Activated T-cell treated with anti-CD3 and anti-CD28 coated beads, Interleukin-2, amount 50 U/mL, for 4 hours (primary cell): ENCODE results near the gene PXDN. TPM values are rescaled to one million over a fixed set of nuclear protein-coding genes. Genes with fewer than 3 reads are reported as not detected.
A peak's percentile ranks its signal among the peaks of the same experiment; 100 is the strongest.

Source experiments
- ATAC-seq, 2 donors: fragments of 200-7000 bp; cut with Tn5 transposase; one replicate each; pipeline ENCODE4 v1.10.0; 2021
- DNase-seq: peaks from one replicate; pipeline ENCODE4 v3.0.0-alpha.2; 2020
- H3K27me3 Mint-ChIP-seq: one replicate; pipeline ENCODE4 v1.8.0; 2021; ENCODE audit warnings: low read depth, mixed read lengths
- H3K36me3 Mint-ChIP-seq: one replicate; pipeline ENCODE4 v1.8.0; 2022; ENCODE audit warnings: mixed read lengths; ENCODE audit not compliant: insufficient read depth
- H3K4me1 Mint-ChIP-seq: one replicate; pipeline ENCODE4 v1.8.0; 2021; ENCODE audit warnings: low read depth, mixed read lengths
- H3K4me3 Mint-ChIP-seq: one replicate; pipeline ENCODE4 v1.8.0; 2021; ENCODE audit warnings: mild to moderate bottlenecking, moderate library complexity, mixed read lengths
- H3K9me3 Mint-ChIP-seq: one replicate; pipeline ENCODE4 v1.8.0; 2021; ENCODE audit warnings: mixed read lengths
- total RNA-seq, 3 donors: library from RNA; stranded (reverse); gene quantifications; one replicate each; pipeline ENCODE4 v1.2.1, GENCODE V29; 2021

Gene PXDN
- total RNA-seq = 1 to 10 TPM in 2 of 3 donors, under 1 TPM in 1; 0.76 to 1.2 (median 1.2) TPM

- no peaks in the 10 kb centered on the region for H3K9me3 Mint-ChIP-seq
- H3K4me3 Mint-ChIP-seq = peak within 1 kb of the TSS; percentile 54
- DNase-seq = no peak
- H3K36me3 Mint-ChIP-seq = no peaks in the 10 kb centered on the region
- H3K4me1 Mint-ChIP-seq = peaks cover 10% of the 10 kb centered on the region
- peaks cover 43% of the 10 kb centered on the region for H3K27me3 Mint-ChIP-seq
- ATAC-seq = peak; percentile 14 to 35
Observed at GRCh38 chr2:1744446-1745170, at the start of gene PXDN. Gene PXDN (minus strand): TSS chr2:1744515. CDS start chr2:1744455, 60 bp downstream.

GRCh38 chr2:1793868-1794445 is 49.6 kb upstream of the PXDN start:
- no peak for DNase-seq
- no peaks in the 10 kb centered on the region for H3K36me3 Mint-ChIP-seq
- H3K9me3 Mint-ChIP-seq = no peaks in the 10 kb centered on the region
- no peak overlapping the region for H3K4me3 Mint-ChIP-seq
- peaks cover 8% of the 10 kb centered on the region for H3K27me3 Mint-ChIP-seq
- peaks cover 8% of the 10 kb centered on the region for H3K4me1 Mint-ChIP-seq
- ATAC-seq = no peak

- Mint-ChIP-seq H3K4me3 (no peak overlapping the region), H3K4me1 (peaks cover 1% of the 10 kb centered on the region), H3K9me3 (no peaks in the 10 kb centered on the region), H3K27me3 (peaks cover 5% of the 10 kb centered on the region), H3K36me3 (no peaks in the 10 kb centered on the region)
- ATAC-seq = no peak
- DNase-seq = no peak
Observed at GRCh38 chr2:1793001-1793867, 48.9 kb upstream of the PXDN start.

- Mint-ChIP-seq H3K27me3 (peaks cover 4% of the 10 kb centered on the region), H3K9me3 (no peaks in the 10 kb centered on the region), H3K36me3 (no peaks in the 10 kb centered on the region), H3K4me1 (no peaks in the 10 kb centered on the region), H3K4me3 (no peak overlapping the region)
- DNase-seq (no peak), ATAC-seq (no peak)
Observed at GRCh38 chr2:1791685-1792435, 47.5 kb upstream of the PXDN start.

- H3K27me3 Mint-ChIP-seq = peaks cover 1% of the 10 kb centered on the region
- H3K4me1 Mint-ChIP-seq = no peaks in the 10 kb centered on the region
- no peaks in the 10 kb centered on the region for H3K9me3 Mint-ChIP-seq
- ATAC-seq (no peak), DNase-seq (no peak)
- H3K36me3 Mint-ChIP-seq = no peaks in the 10 kb centered on the region
- H3K4me3 Mint-ChIP-seq = no peak overlapping the region
Observed at GRCh38 chr2:1791006-1791605, 46.8 kb upstream of the PXDN start.

- no peak overlapping the region for H3K4me3 Mint-ChIP-seq
- ATAC-seq = no peak
Observed at GRCh38 chr2:1790473-1790872, 46.2 kb upstream of the PXDN start.

GRCh38 chr2:1789610-1790009 is 45.3 kb upstream of the PXDN start:
- no peak for DNase-seq
- H3K4me3 Mint-ChIP-seq = no peak overlapping the region
- H3K9me3 Mint-ChIP-seq = no peaks in the 10 kb centered on the region
- no peaks in the 10 kb centered on the region for H3K36me3 Mint-ChIP-seq
- H3K27me3 Mint-ChIP-seq = peaks cover 1% of the 10 kb centered on the region
- no peak for ATAC-seq
- H3K4me1 Mint-ChIP-seq = no peaks in the 10 kb centered on the region

More at GRCh38 chr2:1790473-1790872, 46.2 kb upstream of the PXDN start:
- DNase-seq = no peak
- Mint-ChIP-seq H3K9me3 (no peaks in the 10 kb centered on the region), H3K27me3 (peaks cover 1% of the 10 kb centered on the region), H3K36me3 (no peaks in the 10 kb centered on the region), H3K4me1 (no peaks in the 10 kb centered on the region)

- DNase-seq = no peak
- Mint-ChIP-seq H3K4me1 (no peaks in the 10 kb centered on the region), H3K9me3 (no peaks in the 10 kb centered on the region), H3K36me3 (no peaks in the 10 kb centered on the region), H3K4me3 (no peak overlapping the region), H3K27me3 (peaks cover 1% of the 10 kb centered on the region)
- ATAC-seq = no peak
Observed at GRCh38 chr2:1788478-1788959, 44.2 kb upstream of the PXDN start.

GRCh38 chr2:1787755-1788477 is 43.6 kb upstream of the PXDN start:
- H3K36me3 Mint-ChIP-seq = no peaks in the 10 kb centered on the region
- no peak for DNase-seq
- peaks cover 1% of the 10 kb centered on the region for H3K27me3 Mint-ChIP-seq
- H3K9me3 Mint-ChIP-seq = no peaks in the 10 kb centered on the region
- H3K4me1 Mint-ChIP-seq = no peaks in the 10 kb centered on the region
- ATAC-seq = no peak
- H3K4me3 Mint-ChIP-seq = no peak overlapping the region

GRCh38 chr2:1784986-1785617 is 40.8 kb upstream of the PXDN start:
- ATAC-seq = no peak
- Mint-ChIP-seq H3K9me3 (no peaks in the 10 kb centered on the region), H3K4me3 (no peak overlapping the region), H3K27me3 (peaks cover under 1% of the 10 kb centered on the region), H3K36me3 (no peaks in the 10 kb centered on the region), H3K4me1 (no peaks in the 10 kb centered on the region)
- DNase-seq = no peak

- H3K9me3 Mint-ChIP-seq = no peaks in the 10 kb centered on the region
- H3K4me3 Mint-ChIP-seq = no peak overlapping the region
- no peaks in the 10 kb centered on the region for H3K4me1 Mint-ChIP-seq
Observed at GRCh38 chr2:1784087-1784486, 39.8 kb upstream of the PXDN start.

GRCh38 chr2:1782514-1782913 is 38.2 kb upstream of the PXDN start:
- H3K36me3 Mint-ChIP-seq = no peaks in the 10 kb centered on the region
- no peak overlapping the region for H3K4me3 Mint-ChIP-seq
- H3K27me3 Mint-ChIP-seq = peaks cover 2% of the 10 kb centered on the region
- H3K4me1 Mint-ChIP-seq = no peaks in the 10 kb centered on the region
- ATAC-seq (no peak), DNase-seq (no peak)
- H3K9me3 Mint-ChIP-seq = no peaks in the 10 kb centered on the region

More at GRCh38 chr2:1784087-1784486, 39.8 kb upstream of the PXDN start:
- no peak for ATAC-seq
- H3K27me3 Mint-ChIP-seq = no peaks in the 10 kb centered on the region
- no peaks in the 10 kb centered on the region for H3K36me3 Mint-ChIP-seq
- no peak for DNase-seq
